Embryonic facial prominence (tissue), 1 donor: ENCODE measurements around the gene C22orf39.

Experiments
- DNase-seq: peaks from one replicate; pipeline ENCODE4 v3.0.0-alpha.2; 2016; ENCODE audit errors: extremely low spot score

Gene C22orf39

DNA sequence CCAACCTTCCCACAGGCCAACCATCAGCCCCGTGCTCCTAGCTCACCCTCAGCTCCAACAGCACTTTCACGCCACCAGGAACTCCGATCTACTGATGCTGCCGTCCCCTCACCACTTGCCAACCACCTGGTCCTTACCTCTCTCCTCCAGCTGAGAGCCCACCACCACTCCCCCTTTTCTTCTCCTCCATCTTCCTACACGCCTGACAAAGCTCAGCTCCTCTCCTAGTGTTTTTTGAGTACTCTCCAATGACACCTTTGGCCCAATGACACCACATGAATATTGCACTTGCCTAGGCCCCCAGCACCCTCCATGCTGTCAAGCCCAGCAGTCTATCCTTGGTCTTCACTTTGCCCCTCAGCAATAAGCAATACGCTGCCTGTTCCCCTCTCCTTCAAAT is 46.6 kb downstream of the C22orf39 start:
- no peak for DNase-seq

DNA sequence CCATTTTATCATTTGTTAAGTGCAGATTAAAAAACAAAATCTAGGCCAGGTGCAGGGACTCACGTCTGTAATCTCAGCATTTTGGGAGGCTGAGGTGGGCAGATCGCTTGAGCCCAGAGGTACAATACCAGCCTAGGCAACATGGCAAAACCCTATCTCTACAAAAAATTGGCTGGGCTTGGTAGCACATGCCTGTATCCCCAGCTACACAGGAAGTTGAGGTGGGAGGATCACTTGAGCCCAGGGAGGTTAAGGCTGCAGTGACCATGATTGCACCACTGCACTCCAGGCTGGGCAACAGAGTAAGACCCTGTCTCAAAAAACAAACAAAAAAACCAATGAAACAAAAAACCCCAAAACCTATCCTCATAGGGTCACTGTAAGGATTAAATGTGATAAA is 48.9 kb downstream of the C22orf39 start:
- DNase-seq, result no peak

DNA sequence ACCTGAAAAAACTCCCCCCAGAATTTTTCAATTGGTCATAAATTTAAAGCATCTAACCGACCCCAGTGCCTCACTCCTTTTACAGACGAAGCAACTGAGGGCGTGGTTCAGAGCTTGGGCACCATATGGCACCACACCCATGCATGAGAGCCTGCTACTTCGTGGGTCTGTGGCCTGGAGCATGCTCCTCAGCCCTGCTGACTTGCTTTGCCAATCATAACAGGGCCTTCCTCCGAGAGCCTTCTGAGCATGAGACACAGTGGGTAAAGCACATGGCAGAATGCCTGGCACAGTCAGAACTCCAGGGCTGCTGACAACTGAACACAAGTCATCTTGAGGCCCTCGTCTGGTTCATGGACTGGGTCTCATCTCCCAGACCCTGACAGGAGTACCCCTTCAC is 49.3 kb downstream of the C22orf39 start:
- DNase-seq, result no peak

DNA sequence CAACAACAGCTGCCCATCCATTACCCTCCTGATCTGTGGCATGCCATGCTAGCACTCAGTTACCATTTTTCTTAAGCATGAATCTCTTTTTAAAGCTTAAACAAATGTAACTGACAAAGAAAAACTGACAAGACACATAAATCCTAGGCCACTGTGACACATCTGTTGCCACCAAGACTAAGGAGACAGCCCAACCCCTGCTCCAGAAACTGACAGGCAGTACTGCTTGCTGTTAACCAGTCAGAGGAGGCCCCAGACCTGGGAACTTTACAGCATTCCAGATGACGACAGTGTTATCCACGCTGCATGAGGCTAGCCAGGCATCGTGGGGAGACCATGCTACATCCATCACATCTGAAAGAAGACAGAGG is 49.8 kb downstream of the C22orf39 start:
- no peak for DNase-seq

DNA sequence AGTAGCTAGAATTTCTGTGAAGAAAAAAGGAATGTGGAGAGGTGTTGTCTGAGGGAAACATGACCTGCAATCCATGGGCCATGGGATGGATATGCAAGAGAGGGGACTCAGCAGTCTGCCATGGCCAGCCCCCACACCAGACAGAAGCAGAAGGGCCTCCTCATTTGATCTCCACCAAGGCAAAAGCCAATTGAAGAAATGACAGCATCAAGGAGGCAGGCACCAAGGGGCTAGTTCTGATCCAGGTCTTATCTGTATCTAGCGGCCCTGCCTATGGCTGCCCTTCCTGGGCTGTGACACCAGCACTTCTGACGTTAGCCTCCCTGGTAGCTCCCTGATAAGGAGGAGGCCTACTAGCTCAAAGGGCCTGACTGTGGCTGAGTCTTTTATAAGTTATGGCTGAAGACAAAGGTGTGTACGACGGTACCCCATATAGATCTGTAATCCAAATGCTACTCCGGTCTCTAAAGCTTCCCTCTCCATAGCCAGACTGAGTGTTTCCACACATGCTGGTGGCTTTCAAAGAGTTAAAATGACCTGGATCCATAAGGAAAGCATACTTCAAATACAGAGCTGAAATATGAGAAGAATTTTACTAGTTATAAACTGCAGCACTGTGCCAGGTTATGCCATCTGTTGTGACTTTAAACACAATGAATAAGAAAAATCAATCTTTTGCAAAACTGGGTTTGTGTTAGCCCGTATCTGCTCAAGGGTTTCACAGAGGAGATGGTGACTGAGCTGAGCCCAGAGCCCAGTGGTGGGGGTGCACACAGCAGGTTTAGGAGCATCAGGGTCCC is 50.4 kb downstream of the C22orf39 start:
- DNase-seq, result no peak

DNA sequence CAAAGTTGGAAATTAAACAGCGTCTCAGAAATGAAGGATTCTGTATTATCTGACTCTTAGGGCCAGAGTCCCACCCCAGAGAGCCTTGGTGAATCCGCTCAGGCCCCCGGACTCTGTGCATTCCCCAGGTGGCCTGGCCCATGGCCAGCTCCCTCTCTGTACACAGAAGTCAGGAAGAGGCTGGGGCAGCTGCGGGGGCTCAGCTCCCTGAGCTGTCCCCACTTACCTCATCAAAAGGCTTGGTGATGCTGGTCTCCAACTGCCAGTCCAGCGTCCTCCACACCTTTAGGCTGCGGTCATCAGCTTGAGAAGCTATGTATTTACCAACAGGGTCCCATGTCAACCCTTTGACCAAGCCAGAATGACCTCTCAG is 51.0 kb downstream of the C22orf39 start:
- DNase-seq, result no peak

DNA sequence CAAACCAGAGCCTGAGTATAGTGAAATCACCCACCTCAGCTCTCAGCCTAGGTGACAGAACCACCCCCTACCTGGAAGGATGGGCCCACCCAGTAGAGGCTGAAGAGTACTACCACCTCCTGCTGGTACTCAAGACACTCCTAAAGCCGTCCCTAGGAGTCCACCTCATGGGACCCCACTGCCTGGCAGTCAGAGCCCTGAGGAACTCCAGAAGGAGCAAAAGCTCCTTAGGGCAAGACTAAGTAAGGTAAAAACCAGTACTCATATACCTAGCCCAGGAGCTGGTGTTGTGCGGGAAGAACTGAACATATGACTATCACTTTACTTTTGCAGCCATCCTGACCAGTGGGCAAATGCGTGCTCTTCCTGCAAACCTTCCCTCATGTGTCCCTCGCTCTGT is 52.2 kb downstream of the C22orf39 start:
- no peak for DNase-seq

DNA sequence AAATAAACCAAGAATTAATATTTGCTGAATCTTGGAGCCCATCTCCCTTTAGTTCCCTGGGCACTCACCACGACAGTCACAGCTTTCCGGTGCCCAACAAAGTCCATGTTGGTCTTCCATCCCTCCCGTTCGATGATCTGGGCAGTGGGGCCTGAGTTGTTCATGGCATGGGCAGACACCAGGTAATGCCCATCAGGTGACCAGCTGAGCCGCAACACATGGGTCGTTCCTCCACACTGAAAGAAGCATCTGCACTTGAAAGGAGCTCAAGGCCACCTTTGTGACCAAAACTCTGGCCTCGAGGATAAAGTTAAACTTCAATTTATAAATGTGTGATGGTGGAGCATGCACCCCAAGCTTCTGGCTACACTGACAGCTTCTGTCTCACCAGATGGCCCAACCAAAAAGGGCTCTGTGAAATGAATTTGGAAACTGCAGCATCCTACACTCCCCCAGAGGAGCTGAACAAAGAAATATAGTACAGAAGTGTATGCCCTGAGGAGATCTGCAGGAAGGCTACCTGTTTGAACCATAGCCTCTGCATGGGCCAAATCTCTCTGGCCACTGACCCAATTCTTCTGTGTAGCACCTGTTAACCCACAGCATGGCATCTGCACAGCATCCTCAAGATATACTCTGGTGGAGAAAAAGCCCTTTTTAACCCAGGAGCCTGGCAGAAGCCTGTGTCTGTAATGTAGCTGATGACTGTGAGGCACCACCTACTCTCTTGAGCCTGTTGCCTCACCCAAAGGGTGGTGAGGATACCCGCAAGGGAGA is 53.0 kb downstream of the C22orf39 start:
- DNase-seq, result no peak

DNA sequence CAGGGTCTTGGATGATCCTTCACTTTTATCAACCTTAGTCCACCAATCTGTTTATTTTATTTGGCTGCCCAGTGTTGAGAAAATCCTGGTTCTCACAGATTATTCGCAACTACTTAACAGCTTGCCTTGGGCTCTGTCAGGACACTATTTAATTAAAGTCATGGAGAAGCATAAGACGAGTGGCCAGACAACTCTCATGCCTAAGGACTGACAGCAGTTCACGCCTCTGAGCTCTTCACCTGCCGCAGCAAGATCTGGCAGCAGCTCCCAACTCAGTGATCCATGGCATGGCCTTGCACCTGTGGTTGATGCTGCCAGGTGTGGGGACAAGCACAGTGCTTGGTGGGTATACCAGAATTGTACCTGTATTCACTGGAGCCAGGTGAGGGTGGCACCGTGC is 53.8 kb downstream of the C22orf39 start:
- no peak for DNase-seq
